Astrocyte of the cerebellum (primary cell): ENCODE results near the gene GLRX.
"Not testable (repeated sequence)": the region's sequence is repeated elsewhere in the genome, so short reads cannot be mapped to it uniquely, and the experiment has no call there.

Experiments
- DNase-seq: peaks from one replicate; pipeline ENCODE4 v3.0.0-alpha.2; 2011; ENCODE audit warnings: low read depth
- H3K4me3 ChIP-seq: 2 replicates; pipeline ENCODE4 v1.5.1; 2011; ENCODE audit warnings: mild to moderate bottlenecking, low read depth, low read length, moderate library complexity
- CTCF ChIP-seq: IDR thresholded peaks from 2 replicates; pipeline ENCODE4 v1.5.1; 2012; ENCODE audit warnings: low read length, low read depth, moderate library complexity, mild to moderate bottlenecking; ENCODE audit errors: missing control alignments
- in situ Hi-C: cut with HindIII; loops from 2 replicates; pipeline ENCODE4 v1.10.0; 2017; ENCODE audit warnings: low sequenced_read_pairs

GLRX gene

GRCh38 chr5:95815155-95815729 is 7.3 kb downstream of the GLRX start:
- no peak for TF ChIP-seq CTCF
- in situ Hi-C loops: no loop called here
- no peak for DNase-seq
- H3K4me3 ChIP-seq: no peak overlapping the region

- in situ Hi-C loops, DNase-seq: not testable (repeated sequence)
These were observed 9.5 kb downstream of the GLRX start for GRCh38 chr5:95813035-95813434.

GRCh38 chr5:95812074-95812471 is 10.5 kb downstream of the GLRX start:
- H3K4me3 ChIP-seq: no peak overlapping the region
- no peak for DNase-seq
- no peak for TF ChIP-seq CTCF
- in situ Hi-C loops: no loop called here

More at GRCh38 chr5:95813035-95813434, 9.5 kb downstream of the GLRX start:
- H3K4me3 ChIP-seq: not testable (repeated sequence)

GRCh38 chr5:95811461-95812073 is 11.0 kb downstream of the GLRX start:
- in situ Hi-C loops, H3K4me3 ChIP-seq: not testable (repeated sequence)

GRCh38 chr5:95811126-95811423 is 11.5 kb downstream of the GLRX start:
- DNase-seq, in situ Hi-C loops, H3K4me3 ChIP-seq: not testable (repeated sequence)

More at GRCh38 chr5:95811461-95812073, 11.0 kb downstream of the GLRX start:
- not testable (repeated sequence) for DNase-seq

GRCh38 chr5:95810305-95811125 is 12.0 kb downstream of the GLRX start:
- no peak for TF ChIP-seq CTCF
- in situ Hi-C loops: no loop called here
- DNase-seq: no peak
- H3K4me3 ChIP-seq: no peak overlapping the region

- no peak for TF ChIP-seq CTCF
- H3K4me3 ChIP-seq: no peak overlapping the region
- in situ Hi-C loops: no loop called here
- DNase-seq: no peak
These were observed 13.0 kb downstream of the GLRX start for GRCh38 chr5:95809414-95809960.
